ENCODE results near the gene GRK5.

GRK5 gene

DNA sequence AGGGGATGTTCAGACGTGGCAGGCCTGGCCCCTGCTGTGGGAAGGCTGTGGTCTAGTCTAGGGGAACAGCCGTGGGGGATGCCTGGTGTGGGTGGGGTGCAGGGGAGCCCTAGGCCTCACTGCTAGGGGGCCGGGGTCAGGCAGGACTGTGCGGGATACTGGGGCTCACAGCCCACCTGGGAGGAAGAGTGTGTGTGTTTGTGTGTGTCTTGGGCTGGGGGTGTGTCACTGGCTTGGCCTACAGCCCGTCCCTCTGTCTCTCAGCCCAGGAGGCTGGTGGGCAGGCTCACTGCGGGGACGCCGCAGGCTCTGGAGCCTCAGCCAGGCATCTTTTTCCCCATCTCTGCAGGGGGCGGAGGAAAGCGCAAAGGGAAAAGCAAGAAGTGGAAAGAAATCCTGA is 118.8 kb downstream of the GRK5 start:
- no peak for DNase-seq
- no peaks in the 10 kb centered on the region for H3K27me3 ChIP-seq (ENCODE audit: insufficient read depth, low read depth, severe bottlenecking)
- TF ChIP-seq, protein P1, sequence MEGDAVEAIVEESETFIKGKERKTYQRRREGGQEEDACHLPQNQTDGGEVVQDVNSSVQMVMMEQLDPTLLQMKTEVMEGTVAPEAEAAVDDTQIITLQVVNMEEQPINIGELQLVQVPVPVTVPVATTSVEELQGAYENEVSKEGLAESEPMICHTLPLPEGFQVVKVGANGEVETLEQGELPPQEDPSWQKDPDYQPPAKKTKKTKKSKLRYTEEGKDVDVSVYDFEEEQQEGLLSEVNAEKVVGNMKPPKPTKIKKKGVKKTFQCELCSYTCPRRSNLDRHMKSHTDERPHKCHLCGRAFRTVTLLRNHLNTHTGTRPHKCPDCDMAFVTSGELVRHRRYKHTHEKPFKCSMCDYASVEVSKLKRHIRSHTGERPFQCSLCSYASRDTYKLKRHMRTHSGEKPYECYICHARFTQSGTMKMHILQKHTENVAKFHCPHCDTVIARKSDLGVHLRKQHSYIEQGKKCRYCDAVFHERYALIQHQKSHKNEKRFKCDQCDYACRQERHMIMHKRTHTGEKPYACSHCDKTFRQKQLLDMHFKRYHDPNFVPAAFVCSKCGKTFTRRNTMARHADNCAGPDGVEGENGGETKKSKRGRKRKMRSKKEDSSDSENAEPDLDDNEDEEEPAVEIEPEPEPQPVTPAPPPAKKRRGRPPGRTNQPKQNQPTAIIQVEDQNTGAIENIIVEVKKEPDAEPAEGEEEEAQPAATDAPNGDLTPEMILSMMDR (IDR thresholded peaks at IDR 0.05; ENCODE audit: low read depth, low read length) = no peak
- peaks cover 4% of the 10 kb centered on the region for H3K36me3 ChIP-seq
- H3K4me3 ChIP-seq (ENCODE audit: low read depth, low read length) = no peak overlapping the region
- H3K9me3 ChIP-seq (ENCODE audit: severe bottlenecking) = peaks cover 4% of the 10 kb centered on the region
- H3K27ac ChIP-seq = 0 out of 2 replicates have a peak overlapping the region, but pooled peaks have one; percentile 26

DNA sequence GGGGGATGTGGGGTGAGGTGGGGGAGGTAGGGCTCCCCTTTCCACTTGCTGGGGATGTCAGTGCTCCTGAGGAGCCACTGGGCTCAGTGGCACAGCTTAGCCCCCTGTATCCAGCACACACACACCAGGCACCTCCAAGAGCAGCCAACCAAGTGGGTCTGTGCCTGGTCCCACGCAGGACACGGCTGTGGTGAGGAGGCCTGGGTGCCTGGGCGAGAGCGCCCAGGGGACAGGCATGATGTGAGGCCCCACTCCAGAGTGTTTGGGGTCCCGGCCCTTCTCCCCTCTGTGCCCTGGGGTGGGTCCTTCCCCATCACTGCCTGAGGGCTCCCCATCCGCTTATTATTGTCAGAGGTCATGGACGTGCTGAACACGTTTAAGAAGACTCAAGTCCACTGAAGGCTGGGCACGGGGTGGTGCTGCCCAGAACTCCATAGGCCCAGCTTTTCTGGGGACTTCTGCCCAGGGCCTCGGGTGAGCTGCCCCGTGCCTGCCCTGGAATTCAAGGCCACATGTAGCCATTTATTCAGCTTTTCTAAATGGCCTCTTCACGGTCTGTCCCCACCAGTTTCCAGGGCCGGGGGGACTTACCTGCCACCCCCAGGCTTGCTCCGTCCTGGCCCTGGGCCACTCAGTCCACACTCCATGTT is 119.8 kb downstream of the GRK5 start:
- Histone ChIP-seq H3K9me3 (ENCODE audit: severe bottlenecking) (no peaks in the 10 kb centered on the region), H3K27ac (no peak overlapping the region), H3K36me3 (peaks cover 11% of the 10 kb centered on the region), H3K4me3 (ENCODE audit: low read depth, low read length) (no peak overlapping the region), H3K27me3 (ENCODE audit: insufficient read depth, low read depth, severe bottlenecking) (no peaks in the 10 kb centered on the region)
- no peak for DNase-seq
- TF ChIP-seq, protein P1 (IDR thresholded peaks at IDR 0.05; ENCODE audit: low read depth, low read length) = no peak

DNA sequence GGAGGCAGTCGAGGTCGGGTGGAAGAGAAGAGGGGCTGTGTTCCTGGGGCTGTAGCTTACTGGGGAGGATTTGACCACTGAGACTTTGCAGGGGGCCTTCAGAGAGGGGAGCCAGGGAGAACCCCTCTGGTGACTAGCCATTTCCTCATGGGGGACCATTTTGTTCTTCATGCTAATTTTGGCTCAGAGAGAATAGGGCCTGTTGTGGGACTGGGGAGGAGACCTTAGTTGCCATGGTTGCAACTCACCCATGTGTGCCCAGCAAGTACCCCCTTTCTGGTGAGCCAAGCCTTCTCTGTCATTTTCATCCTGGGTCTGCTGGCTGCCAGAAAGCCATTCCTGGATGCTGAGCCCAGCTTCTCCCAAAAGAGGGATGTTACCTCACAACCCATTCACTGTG is 120.9 kb downstream of the GRK5 start:
- Histone ChIP-seq H3K27ac (no peak overlapping the region), H3K9me3 (ENCODE audit: severe bottlenecking) (no peaks in the 10 kb centered on the region), H3K36me3 (peaks cover 11% of the 10 kb centered on the region), H3K27me3 (ENCODE audit: insufficient read depth, low read depth, severe bottlenecking) (no peaks in the 10 kb centered on the region), H3K4me3 (ENCODE audit: low read depth, low read length) (no peak overlapping the region)
- no peak for DNase-seq
- TF ChIP-seq, protein P1 (IDR thresholded peaks at IDR 0.05; ENCODE audit: low read depth, low read length) = no peak

DNA sequence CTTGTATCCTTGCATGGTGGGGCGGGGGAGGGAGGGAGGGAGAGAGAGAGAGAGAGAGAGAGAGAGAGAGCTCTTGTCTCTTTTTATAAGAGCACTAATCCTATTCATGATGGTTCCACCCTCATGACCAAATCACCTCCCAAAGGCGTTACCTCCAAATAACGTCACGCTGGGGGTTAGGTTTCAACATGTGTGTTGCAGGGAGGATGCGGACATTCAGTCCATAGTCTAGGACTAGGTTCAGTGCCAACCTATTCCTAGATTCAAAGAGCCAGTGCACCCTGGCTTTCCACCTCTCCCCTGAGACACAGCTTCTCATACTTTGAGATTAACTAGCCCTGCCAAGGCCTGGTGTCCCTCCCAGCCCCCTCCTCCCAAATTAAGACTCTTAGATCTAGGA is 123.0 kb downstream of the GRK5 start:
- H3K36me3 ChIP-seq = peaks cover 11% of the 10 kb centered on the region
- DNase-seq = peak; percentile 61
- peak overlapping the region; percentile 87 for H3K27ac ChIP-seq
- no peak overlapping the region for H3K4me3 ChIP-seq (ENCODE audit: low read depth, low read length)
- no peaks in the 10 kb centered on the region for H3K9me3 ChIP-seq (ENCODE audit: severe bottlenecking)
- TF ChIP-seq, protein P1 (IDR thresholded peaks at IDR 0.05; ENCODE audit: low read depth, low read length) = no peak
- H3K27me3 ChIP-seq (ENCODE audit: insufficient read depth, low read depth, severe bottlenecking) = no peaks in the 10 kb centered on the region

DNA sequence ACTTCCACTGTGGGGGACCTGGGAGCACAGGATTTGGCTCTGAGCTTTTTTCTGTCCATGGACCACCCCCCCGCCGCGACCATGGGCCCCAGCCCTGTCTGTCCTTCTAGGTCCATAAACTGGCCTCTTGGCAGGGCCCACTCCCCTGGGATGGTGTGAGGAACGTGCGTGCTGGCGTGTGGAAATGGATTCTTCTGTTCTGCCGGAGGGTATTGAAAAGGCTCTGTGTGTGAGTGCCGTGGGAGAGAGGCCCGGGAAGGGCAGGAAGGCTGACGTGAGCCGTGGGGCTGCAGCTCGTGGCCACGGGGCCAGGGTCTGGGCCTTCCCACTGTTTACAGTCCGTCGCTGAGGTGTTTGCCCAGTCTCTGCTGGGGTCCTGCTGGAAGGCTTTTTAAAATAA is 123.7 kb downstream of the GRK5 start:
- TF ChIP-seq, protein P1 (IDR thresholded peaks at IDR 0.05; ENCODE audit: low read depth, low read length) = no peak
- peaks cover 11% of the 10 kb centered on the region for H3K36me3 ChIP-seq
- H3K9me3 ChIP-seq (ENCODE audit: severe bottlenecking) = no peaks in the 10 kb centered on the region
- no peak overlapping the region for H3K4me3 ChIP-seq (ENCODE audit: low read depth, low read length)
- no peaks in the 10 kb centered on the region for H3K27me3 ChIP-seq (ENCODE audit: insufficient read depth, low read depth, severe bottlenecking)
- peak overlapping the region; percentile 87 for H3K27ac ChIP-seq
- no peak for DNase-seq
